WTC11 (cell line): ENCODE results near the gene SFXN1.

Source experiments
- FOXJ3 ChIP-seq: sonication (generic); formaldehyde crosslinking; IDR thresholded peaks from 2 replicates; pipeline ENCODE4 v1.9.0; 2021; ENCODE audit warnings: missing genetic modification reagents, mild to moderate bottlenecking, borderline replicate concordance
- KAT7 ChIP-seq: sonication (generic); formaldehyde crosslinking; IDR thresholded peaks from 2 replicates; pipeline ENCODE4 v1.8.1; 2023; ENCODE audit warnings: missing genetic modification reagents, mild to moderate bottlenecking, borderline replicate concordance
- NR1H2 ChIP-seq: sonication (generic); formaldehyde crosslinking; IDR thresholded peaks from 2 replicates; pipeline ENCODE4 v1.9.0; 2021; ENCODE audit warnings: mild to moderate bottlenecking, moderate library complexity, missing genetic modification reagents
- TEAD4 ChIP-seq: sonication (generic); formaldehyde crosslinking; IDR thresholded peaks from 2 replicates; pipeline ENCODE4 v1.8.0; 2022; ENCODE audit warnings: mild to moderate bottlenecking, missing genetic modification reagents
- TF ChIP-seq, protein P1 (sequence below): sonication (generic); formaldehyde crosslinking; IDR thresholded peaks from 2 replicates; pipeline ENCODE4 v1.8.1; 2023; ENCODE audit warnings: mild to moderate bottlenecking, moderate library complexity, missing genetic modification reagents
- TF ChIP-seq, protein P2 (sequence below): fragments of 200-600 bp; IDR thresholded peaks from 2 replicates; pipeline ENCODE4 v1.8.0; 2022; ENCODE audit warnings: antibody characterized with exemption
- TF ChIP-seq, protein P3 (sequence below): sonication (generic); formaldehyde crosslinking; IDR thresholded peaks from 2 replicates; pipeline ENCODE4 v1.8.0; 2022; ENCODE audit warnings: mild to moderate bottlenecking, missing genetic modification reagents

DNA sequence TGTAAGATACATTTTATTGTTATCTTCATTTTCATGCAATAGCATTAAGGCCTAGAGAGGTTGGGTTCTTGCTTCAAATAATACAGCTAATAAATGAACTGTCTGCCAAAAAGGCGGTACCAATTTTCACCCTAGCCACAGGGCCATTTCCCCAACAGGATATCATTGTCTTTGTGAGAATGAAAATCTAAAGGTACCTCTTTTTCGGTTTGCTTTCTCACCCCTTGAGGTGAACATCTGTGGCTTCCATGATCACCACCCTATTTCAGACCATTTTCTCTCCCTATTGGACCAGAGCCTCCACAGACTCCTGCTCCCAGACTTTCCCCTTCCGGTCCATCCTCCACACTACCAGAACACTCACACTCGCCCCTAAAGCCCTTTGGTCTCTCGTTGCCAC lies 60.2 kb downstream of the SFXN1 start:
- TF ChIP-seq, protein P1, sequence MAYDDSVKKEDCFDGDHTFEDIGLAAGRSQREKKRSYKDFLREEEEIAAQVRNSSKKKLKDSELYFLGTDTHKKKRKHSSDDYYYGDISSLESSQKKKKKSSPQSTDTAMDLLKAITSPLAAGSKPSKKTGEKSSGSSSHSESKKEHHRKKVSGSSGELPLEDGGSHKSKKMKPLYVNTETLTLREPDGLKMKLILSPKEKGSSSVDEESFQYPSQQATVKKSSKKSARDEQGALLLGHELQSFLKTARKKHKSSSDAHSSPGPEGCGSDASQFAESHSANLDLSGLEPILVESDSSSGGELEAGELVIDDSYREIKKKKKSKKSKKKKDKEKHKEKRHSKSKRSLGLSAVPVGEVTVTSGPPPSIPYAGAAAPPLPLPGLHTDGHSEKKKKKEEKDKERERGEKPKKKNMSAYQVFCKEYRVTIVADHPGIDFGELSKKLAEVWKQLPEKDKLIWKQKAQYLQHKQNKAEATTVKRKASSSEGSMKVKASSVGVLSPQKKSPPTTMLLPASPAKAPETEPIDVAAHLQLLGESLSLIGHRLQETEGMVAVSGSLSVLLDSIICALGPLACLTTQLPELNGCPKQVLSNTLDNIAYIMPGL (CRISPR knock-in tag) = no peak
- TF ChIP-seq TEAD4 (CRISPR knock-in tag) (no peak), KAT7 (CRISPR knock-in tag) (no peak), NR1H2 (CRISPR knock-in tag) (no peak), FOXJ3 (CRISPR knock-in tag) (no peak)
- TF ChIP-seq, protein P2, sequence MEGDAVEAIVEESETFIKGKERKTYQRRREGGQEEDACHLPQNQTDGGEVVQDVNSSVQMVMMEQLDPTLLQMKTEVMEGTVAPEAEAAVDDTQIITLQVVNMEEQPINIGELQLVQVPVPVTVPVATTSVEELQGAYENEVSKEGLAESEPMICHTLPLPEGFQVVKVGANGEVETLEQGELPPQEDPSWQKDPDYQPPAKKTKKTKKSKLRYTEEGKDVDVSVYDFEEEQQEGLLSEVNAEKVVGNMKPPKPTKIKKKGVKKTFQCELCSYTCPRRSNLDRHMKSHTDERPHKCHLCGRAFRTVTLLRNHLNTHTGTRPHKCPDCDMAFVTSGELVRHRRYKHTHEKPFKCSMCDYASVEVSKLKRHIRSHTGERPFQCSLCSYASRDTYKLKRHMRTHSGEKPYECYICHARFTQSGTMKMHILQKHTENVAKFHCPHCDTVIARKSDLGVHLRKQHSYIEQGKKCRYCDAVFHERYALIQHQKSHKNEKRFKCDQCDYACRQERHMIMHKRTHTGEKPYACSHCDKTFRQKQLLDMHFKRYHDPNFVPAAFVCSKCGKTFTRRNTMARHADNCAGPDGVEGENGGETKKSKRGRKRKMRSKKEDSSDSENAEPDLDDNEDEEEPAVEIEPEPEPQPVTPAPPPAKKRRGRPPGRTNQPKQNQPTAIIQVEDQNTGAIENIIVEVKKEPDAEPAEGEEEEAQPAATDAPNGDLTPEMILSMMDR = no peak
- TF ChIP-seq, protein P3, sequence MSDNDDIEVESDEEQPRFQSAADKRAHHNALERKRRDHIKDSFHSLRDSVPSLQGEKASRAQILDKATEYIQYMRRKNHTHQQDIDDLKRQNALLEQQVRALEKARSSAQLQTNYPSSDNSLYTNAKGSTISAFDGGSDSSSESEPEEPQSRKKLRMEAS (CRISPR knock-in tag) = no peak
